Colon (tissue), 2 donors: ENCODE measurements around the gene GULP1.
A peak's percentile ranks its signal among the peaks of the same experiment; 100 is the strongest.

Experiments used
- FAIRE-seq: peaks from 2 replicates; lab custom pipeline; 2012; peaks lifted over from hg19 to GRCh38; lab: Jason Lieb, UNC
- donor health status: control.
- donor health status: control.

Gene GULP1

GRCh38 chr2:188379748-188380147 is 88.1 kb downstream of the GULP1 start:
- no peak for FAIRE-seq

DNA sequence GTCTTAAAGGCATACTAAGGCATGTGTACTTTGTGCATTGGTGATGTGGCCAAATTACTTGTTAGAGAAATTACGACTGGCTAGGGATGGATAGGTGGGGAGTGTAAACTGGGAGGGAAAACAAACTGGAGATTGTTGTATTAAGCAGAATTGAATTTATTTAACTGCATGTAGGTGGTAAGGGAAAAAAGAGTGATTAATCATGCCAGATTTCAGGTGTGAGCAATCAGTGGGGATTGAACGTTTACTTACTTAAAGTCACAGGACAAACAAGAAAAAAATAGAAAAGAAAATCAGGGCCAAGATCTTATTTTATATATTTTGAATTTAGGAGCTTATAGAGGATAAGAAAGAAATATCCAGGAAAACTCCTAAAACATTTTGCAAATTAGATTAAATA is 88.6 kb downstream of the GULP1 start:
- FAIRE-seq = no peak

GRCh38 chr2:188381614-188382013 is 89.9 kb downstream of the GULP1 start:
- no peak for FAIRE-seq

DNA sequence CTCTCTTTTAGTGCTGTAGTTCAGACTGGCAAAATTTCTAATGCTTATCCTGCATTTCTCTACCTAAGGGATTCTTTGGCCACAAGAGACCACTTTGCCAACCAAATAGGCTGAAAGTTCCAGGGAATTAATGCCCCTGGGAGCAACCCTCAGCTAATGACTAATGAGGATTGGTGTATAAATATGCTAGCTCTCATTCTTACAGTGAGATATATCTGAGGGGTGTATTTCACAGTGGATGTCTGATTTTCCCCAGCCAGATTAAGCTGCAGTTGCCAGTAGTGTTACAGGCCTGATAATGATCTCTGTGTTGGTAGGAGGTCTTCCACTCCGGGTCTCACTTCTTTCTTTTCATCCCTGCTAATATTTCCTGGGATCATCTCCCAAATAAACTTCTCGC is 90.4 kb downstream of the GULP1 start:
- no peak for FAIRE-seq

DNA sequence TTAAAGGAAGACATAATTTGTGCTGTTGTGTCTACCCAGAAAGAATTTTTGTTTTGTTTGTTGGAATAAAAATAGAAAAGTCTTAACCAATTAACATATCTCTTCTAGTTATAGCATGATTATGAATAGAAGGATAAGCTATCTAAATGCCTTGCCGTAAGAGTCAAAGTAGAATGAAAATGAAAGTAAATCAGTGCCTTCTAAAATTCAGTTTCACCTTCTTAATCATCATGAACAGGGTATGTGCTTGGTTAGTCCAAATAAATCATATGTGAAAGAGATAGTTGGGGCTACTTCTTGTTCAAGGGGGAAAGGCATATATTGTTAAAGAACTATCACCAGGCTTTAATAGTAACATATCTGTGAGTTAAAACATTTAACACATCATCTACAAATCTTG is 91.5 kb downstream of the GULP1 start:
- peak; percentile 18 for FAIRE-seq

- FAIRE-seq = no peak
Measured at GRCh38 chr2:188385857-188386256, 94.2 kb downstream of the GULP1 start.

DNA sequence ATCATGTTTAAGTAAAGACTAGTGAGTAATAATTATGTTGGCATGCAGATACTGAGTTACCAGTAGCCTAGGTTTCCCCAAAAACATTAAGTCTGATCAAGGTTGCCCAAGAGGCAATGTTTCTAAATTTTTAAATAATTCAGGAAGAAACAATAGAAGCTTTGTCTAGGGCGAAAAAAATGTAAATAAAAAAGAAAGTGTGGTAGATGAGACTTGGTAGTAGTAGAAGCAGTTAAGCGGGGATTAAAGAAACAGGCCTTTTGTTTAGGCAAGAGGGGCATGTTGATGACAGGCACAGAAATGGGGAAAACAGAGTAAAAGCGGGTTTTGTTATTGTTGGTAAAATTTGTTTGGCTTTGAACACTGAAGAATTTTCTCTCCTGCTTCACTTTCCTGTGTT is 97.2 kb downstream of the GULP1 start:
- FAIRE-seq = no peak

DNA sequence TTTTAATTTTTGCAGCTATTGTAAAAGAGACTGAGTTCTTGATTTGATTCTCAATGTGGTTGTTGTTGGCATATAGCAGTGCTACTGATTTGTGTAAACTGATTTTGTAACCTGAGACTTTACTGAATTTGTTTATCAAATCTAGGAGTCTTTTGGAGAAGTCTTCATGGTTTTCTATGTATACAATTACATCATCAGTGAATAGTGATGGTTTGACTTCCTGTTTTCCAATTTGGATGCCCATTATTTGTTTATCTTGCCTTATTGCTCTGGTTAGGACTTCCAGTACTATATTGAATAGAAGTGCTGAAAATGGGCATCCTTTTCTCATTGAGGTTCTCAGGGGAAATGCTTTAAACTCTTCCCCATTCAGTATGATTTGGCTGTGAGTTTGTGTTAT is 99.7 kb downstream of the GULP1 start:
- no peak for FAIRE-seq

DNA sequence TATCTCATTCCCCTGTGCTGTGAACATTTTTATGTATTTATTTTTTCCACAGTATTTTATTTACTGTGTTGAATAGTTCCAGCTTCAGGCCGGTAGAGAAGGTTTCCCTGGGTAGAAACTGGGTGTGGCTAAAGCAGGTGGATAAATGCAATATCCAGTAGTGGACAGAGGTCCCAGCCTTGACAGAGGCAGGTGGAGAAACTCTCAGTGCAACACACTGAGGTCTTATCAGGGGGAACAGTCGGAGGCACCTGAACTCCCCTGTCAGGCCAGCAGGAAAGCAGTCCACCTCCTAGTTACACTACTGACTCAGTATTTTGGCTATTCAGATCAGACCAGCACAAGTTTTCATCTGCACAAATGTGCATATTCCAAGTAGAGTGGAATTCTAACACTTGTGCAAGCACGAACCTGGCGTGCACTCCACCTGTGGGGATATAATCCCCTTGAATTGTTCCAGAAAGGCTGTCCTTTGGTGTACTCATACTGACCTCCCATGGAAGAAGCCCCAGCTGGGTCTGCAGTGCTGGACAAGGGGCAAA is 103.3 kb downstream of the GULP1 start:
- no peak for FAIRE-seq

DNA sequence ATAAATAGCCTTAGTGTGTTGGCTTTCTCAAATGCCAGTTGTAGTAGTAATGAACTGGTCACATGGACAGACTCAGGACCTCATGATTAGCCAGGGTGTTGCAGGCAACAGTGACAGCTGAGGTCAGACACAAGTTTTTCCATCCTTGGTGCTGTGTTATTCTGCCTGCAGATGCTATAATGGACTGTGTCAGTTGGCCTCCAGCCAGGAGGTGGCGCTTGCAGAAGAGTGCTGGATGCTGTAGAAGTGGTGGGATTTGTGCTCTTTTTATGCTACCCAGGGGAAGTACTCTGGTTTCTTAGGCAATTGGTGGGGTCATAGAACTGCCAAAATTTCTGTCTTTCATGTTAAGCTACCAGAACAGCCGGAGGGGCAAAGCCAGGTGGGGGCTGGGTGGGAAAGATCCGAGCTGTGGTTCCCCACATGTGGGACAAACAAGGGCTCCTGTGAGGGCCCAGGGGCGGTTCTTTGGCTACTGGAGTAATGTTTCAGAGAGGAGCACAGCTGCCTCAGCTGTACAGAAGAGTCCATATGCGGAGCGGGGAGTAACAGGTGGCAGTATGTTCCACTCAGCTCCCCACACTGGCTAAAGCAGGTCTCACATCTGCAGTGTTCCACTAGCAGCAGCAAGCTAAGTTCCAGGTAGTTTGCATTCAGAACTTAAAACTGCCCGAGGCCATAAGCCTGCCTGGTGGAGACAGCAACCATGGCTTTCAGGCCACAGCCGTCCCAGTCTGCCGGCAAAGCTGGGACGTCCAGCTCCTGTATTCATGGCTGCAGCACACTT is 104.4 kb downstream of the GULP1 start:
- no peak for FAIRE-seq

DNA sequence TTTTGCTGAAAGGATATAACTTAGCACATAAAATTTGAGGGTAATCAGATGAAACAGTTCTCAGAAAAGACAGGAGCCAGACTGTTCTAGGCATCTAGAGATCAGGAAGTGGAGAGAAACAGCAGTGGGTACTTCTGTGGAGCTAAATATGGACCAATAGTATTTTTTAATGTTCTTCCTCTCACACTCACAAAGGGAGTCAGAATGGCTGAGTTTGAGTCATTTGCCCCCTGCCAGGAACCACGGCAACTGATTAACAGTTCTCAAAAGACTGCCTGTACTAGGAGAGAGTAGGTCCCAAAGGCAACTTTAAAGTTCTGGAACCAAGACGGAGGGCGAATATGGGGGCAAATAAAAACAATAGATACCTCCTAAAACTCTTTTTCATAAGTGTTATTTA is 107.5 kb downstream of the GULP1 start:
- no peak for FAIRE-seq

- no peak for FAIRE-seq
Measured at GRCh38 chr2:188403676-188404075, 112.0 kb downstream of the GULP1 start.

GRCh38 chr2:188404341-188405004 is 112.8 kb downstream of the GULP1 start:
- no peak for FAIRE-seq

GRCh38 chr2:188406414-188406813 is 114.7 kb downstream of the GULP1 start:
- no peak for FAIRE-seq

DNA sequence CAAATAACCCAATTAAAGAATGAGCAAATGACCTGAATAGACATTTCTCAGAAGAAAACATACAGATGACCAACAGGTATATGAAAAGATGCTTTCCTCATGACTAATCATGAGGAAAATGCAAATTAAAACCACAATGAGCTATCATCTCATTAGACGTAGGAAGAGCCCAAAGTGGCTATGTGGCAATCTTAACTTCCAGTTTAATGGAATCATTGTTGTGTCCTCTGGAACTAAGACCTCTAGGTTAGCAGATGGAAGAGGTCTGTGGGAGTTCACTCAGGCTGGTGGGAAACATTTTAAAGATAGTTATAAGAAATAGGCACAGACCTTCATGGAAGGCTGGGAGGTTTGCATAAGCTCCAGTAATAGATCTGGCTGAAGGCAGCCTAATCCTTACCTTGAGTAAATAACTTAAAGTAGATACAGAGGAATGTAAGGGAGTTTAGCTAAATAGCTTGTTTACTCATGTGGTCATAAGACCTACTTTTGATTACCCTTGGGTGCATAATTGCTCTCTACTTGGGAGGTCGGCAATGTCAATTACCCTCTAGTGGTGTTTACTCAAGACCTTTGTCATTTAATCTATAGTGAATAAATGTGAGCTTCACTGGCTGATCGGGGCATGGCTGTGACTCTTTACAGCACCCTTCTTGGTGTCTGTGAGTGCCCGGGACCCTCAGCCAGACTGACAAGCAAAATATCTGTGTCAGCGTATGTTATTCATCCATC is 119.0 kb downstream of the GULP1 start:
- FAIRE-seq = no peak

GRCh38 chr2:188412190-188412589 is 120.5 kb downstream of the GULP1 start:
- FAIRE-seq = no peak

- FAIRE-seq = no peak
Measured at GRCh38 chr2:188414411-188414810, 122.7 kb downstream of the GULP1 start.

DNA sequence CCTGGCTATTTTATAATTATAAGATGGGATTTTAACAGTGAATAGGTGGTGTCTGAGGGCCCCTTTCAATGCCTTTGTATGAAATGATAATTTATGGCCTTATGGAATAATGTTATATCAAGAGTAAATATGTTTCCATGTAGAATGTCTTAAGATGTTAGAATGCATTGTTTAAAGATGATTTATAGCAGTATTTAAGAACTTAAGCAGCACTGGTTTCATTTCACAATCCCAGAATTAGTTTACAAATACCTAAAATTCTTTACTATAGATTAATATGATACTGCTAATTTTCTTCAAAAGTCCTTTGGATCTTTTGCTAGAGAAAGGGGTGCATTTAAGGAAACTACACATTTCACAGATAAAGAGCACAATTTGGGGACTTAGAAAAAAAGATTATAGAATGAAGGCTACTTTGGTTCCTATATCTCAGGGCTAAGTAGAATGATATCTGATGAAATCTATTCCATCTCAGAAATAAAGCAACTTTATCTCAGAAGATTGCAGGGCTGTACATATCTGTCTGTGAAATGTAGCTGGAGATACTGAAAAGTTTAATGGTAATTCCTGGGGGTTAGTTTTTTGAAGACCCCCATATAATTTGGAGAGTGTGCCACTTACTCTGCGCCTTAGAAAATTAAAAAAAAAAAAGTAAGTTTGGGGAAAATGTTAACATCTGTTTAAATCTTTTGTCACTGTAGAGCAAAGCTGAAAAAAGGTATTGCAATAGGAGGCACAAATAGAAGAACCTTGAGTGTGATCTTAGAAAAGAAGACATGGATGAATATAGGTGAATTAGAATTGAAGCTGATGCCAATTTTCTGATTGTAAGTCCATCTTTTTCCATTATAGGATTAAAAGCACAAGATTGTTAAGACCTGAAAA is 123.4 kb downstream of the GULP1 start:
- no peak for FAIRE-seq

GRCh38 chr2:188415754-188416083 is 124.0 kb downstream of the GULP1 start:
- FAIRE-seq = no peak

DNA sequence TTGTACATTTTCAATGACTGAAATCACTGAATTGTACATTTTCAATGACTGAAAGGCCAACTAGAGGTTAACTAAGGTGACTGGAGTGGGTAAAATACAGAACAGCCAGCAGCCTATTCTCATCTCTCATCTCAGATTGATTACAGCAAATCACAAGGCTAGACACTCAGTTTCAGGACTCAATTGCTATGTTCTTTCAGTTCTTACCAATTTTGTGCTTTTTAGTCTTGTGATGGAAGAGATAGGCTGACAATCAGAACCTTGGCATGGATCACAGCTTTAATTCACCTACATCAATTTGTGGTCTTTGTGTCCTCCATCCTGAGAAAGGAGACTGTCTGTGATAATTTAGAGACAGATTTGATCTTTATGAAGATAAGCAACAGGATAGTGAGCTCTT is 124.7 kb downstream of the GULP1 start:
- no peak for FAIRE-seq

DNA sequence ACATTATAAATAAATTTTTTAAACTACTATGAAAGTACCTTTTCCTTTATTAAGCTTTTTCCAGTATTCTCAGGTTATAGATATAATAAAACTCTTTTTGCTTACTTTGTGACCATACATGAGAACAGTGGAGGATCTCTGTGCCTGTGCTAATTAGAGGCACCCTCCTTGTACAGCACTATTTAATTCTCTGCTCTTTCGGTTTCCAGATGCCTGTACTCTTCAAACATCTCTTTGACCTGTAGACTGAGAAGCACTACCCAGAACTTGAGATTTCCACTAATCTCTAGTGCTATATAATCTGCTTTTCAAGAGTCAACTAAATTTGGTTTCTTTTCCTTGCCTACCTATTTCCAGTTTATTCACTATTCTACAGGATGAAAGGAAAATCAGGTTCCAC is 131.1 kb downstream of the GULP1 start:
- peak; percentile 95 for FAIRE-seq

GRCh38 chr2:188425266-188425665 is 133.6 kb downstream of the GULP1 start:
- FAIRE-seq = no peak
